B cell (primary cell): ENCODE measurements around the gene CRB1. TPM values are rescaled to one million over a fixed set of nuclear protein-coding genes. Genes with fewer than 3 reads are reported as not detected.
"Not testable (repeated sequence)": the region's sequence is repeated elsewhere in the genome, so short reads cannot be mapped to it uniquely, and the experiment has no call there.

Experiments
- ATAC-seq: fragments of 200-7000 bp; cut with Tn5 transposase; one replicate; pipeline ENCODE4 v1.10.0; 2021; ENCODE audit warnings: low read depth, mild to moderate bottlenecking, moderate number of reproducible peaks, moderate library complexity
- CTCF ChIA-PET: fragments of 350-600 bp; sonication (Branson Sonifier 250); formaldehyde crosslinking; loops from one replicate; lab custom pipeline; 2021; ENCODE audit warnings: antibody characterized with exemption, inconsistent platforms; lab: Charles Lee
- POLR2A ChIA-PET: fragments of 350-600 bp; sonication (Branson Sonifier 250); formaldehyde crosslinking; loops from one replicate; lab custom pipeline; 2021; ENCODE audit warnings: antibody characterized with exemption; lab: Charles Lee
- DNase-seq: peaks from one replicate; pipeline ENCODE4 v3.0.0; 2013
- H2AFZ ChIP-seq: 2 replicates; pipeline ENCODE4 v1.6.1; 2012; ENCODE audit warnings: mild to moderate bottlenecking, low read depth, low read length; ENCODE audit not compliant: insufficient read depth, poor library complexity, severe bottlenecking
- H3K27ac ChIP-seq, 2 donors: 1 replicate in 1 of 2; 2 replicates in 1 of 2; pipeline ENCODE4 v1.5.1; 2012 to 2013; ENCODE audit warnings: low read length in 2 of 2, mild to moderate bottlenecking in 2 of 2, moderate library complexity in 1 of 2
- H3K27me3 ChIP-seq, 4 experiments: fragments of 200-600 bp in 1 of 4; sonication (generic) in 1 of 4; replicated peaks in 1 of 4; 1 replicate in 2 of 4; 2 replicates in 2 of 4; pipeline versions ENCODE4 v1.6.1 to v1.7.0; 2013 to 2016; ENCODE audit warnings: low read length in 3 of 4, mild to moderate bottlenecking in 2 of 4, mixed read lengths in 1 of 4, moderate library complexity in 1 of 4; ENCODE audit not compliant: insufficient read depth in 4 of 4, control insufficient read depth in 3 of 4; ENCODE audit errors: control extremely low read depth in 1 of 4
- H3K36me3 ChIP-seq, 2 experiments: replicated peaks in 1 of 2; 1 replicate in 1 of 2; 2 replicates in 1 of 2; pipeline versions ENCODE4 v1.6.1 to v1.7.1; 2013; ENCODE audit warnings: low read length in 1 of 2; ENCODE audit not compliant: insufficient read depth in 2 of 2, control insufficient read depth in 1 of 2; ENCODE audit errors: control extremely low read depth in 1 of 2, extremely low read depth in 1 of 2
- H3K4me1 ChIP-seq, 2 donors: fragments of 200-600 bp in 1 of 2; sonication (generic) in 1 of 2; 1 replicate in 1 of 2; 2 replicates in 1 of 2; pipeline versions ENCODE4 v1.5.1 to v1.6.1; 2013 to 2017; ENCODE audit warnings: low read length in 2 of 2; ENCODE audit not compliant: control insufficient read depth in 2 of 2, insufficient read depth in 2 of 2
- H3K4me2 ChIP-seq: replicated peaks from 2 replicates; pipeline ENCODE3; 2012; ENCODE audit warnings: mild to moderate bottlenecking, low read depth, low read length; ENCODE audit not compliant: poor library complexity, severe bottlenecking
- H3K4me3 ChIP-seq, 5 experiments: fragments of 200-600 bp in 1 of 5; sonication (generic) in 1 of 5; 1 replicate in 3 of 5; 2 replicates in 2 of 5; pipeline versions ENCODE4 v1.5.1 to v1.7.0; 2011 to 2016; ENCODE audit warnings: low read length in 4 of 5, mild to moderate bottlenecking in 4 of 5, low read depth in 2 of 5, control low read depth in 1 of 5, moderate library complexity in 1 of 5; ENCODE audit not compliant: insufficient read depth in 1 of 5; ENCODE audit errors: control extremely low read depth in 1 of 5, extremely low read depth in 1 of 5
- H3K79me2 ChIP-seq: fragments of 200-600 bp; sonication (generic); one replicate; pipeline ENCODE4 v1.6.0; 2016; ENCODE audit warnings: low read length; ENCODE audit not compliant: control insufficient read depth, insufficient read depth
- H3K9ac ChIP-seq: fragments of 200-600 bp; sonication (generic); 2 replicates; pipeline ENCODE4 v1.6.1; 2017; ENCODE audit warnings: mild to moderate bottlenecking, low read length, moderate library complexity
- H3K9me3 ChIP-seq, 3 donors: one replicate each; pipeline versions ENCODE4 v1.6.1 to v1.7.1; 2013; ENCODE audit warnings: low read length in 2 of 3; ENCODE audit not compliant: control insufficient read depth in 2 of 3, insufficient read depth in 1 of 3; ENCODE audit errors: control extremely low read depth in 1 of 3
- H4K20me1 ChIP-seq: 2 replicates; pipeline ENCODE4 v1.6.0; 2012; ENCODE audit warnings: mild to moderate bottlenecking, low read length; ENCODE audit not compliant: insufficient read depth, control insufficient read depth, poor library complexity, severe bottlenecking
- H3K27ac Mint-ChIP-seq: one replicate; pipeline ENCODE4 v1.8.0; 2021; ENCODE audit warnings: mixed read lengths
- H3K27me3 Mint-ChIP-seq: one replicate; pipeline ENCODE4 v1.8.0; 2021; ENCODE audit warnings: mixed read lengths
- H3K4me1 Mint-ChIP-seq: one replicate; pipeline ENCODE4 v1.8.0; 2021; ENCODE audit warnings: mixed read lengths
- H3K4me3 Mint-ChIP-seq: one replicate; pipeline ENCODE4 v1.8.0; 2021; ENCODE audit warnings: mixed read lengths
- H3K9me3 Mint-ChIP-seq: one replicate; pipeline ENCODE4 v1.8.0; 2022; ENCODE audit warnings: mixed read lengths; ENCODE audit not compliant: insufficient read depth
- CTCF ChIP-seq: fragments of 200-600 bp; IDR thresholded peaks from one replicate; pipeline ENCODE4 v1.8.0; 2022; ENCODE audit warnings: antibody characterized with exemption, mild to moderate bottlenecking
- EZH2 ChIP-seq: IDR thresholded peaks from 2 replicates; pipeline ENCODE4 v1.6.1; 2012; ENCODE audit warnings: borderline replicate concordance, low read depth, mild to moderate bottlenecking, moderate library complexity, low read length; ENCODE audit not compliant: insufficient read depth, poor library complexity, severe bottlenecking
- WGBS: methylation state at CpG from one replicate; pipeline ENCODE4 v1.1.5; 2013; ENCODE audit warnings: missing lambda C conversion rate; ENCODE audit not compliant: insufficient coverage; 5-methylcytosine and 5-hydroxymethylcytosine counted together
- intact Hi-C: fragments of 100-400 bp; cut with micrococcal nuclease; formaldehyde crosslinking; loops from one replicate; pipeline ENCODE4 v1.10.0; 2022
- polyA plus RNA-seq: library from polyadenylated mRNA; depleted of rRNA; stranded (reverse); fragments of >200 nt; gene quantifications from 2 replicates; pipeline ENCODE4 v1.2.3, GENCODE V29; 2012
- total RNA-seq, 2 donors: library from RNA; stranded (reverse); fragments of 120-200 nt in 1 of 2; gene quantifications; 1 replicate in 1 of 2; 2 replicates in 1 of 2; pipeline versions ENCODE4 v1.2.3 to v1.2.4, GENCODE V29; 2013 to 2022

CRB1 gene
- total and polyA plus RNA-seq, 2 donors (not counting 1 experiment from before 2014, with no cell fraction given), result 0.15 TPM; not detected in 1

- H4K20me1 ChIP-seq, result no peaks in the 10 kb centered on the region
- 80% methylated on average over 1 of the region's 3 CpGs for WGBS
- H2AFZ ChIP-seq, result no peak overlapping the region
- no peaks in the 10 kb centered on the region for H3K4me1 ChIP-seq
- H3K36me3 ChIP-seq, result no peaks in the 10 kb centered on the region
- no peaks in the 10 kb centered on the region for H3K4me1 Mint-ChIP-seq
- H3K79me2 ChIP-seq, result no peaks in the 10 kb centered on the region
- no peaks in the 10 kb centered on the region for H3K27me3 ChIP-seq
- no peaks in the 10 kb centered on the region for H3K9me3 Mint-ChIP-seq
- intact Hi-C loops, result no loop called here
- TF ChIP-seq EZH2 (no peak), CTCF (no peak)
- no peak overlapping the region for H3K27ac ChIP-seq
- H3K27ac Mint-ChIP-seq, result no peak overlapping the region
- no peak for DNase-seq
- H3K9me3 ChIP-seq, result no peaks in the 10 kb centered on the region
- ChIA-PET CTCF (no interaction called here), POLR2A (no interaction called here)
- H3K27me3 Mint-ChIP-seq, result peaks cover 6% of the 10 kb centered on the region
- no peak overlapping the region for H3K4me3 Mint-ChIP-seq
- no peak overlapping the region for H3K4me3 ChIP-seq
- no peak overlapping the region for H3K9ac ChIP-seq
- no peak for ATAC-seq
- no peak overlapping the region for H3K4me2 ChIP-seq
These were observed 217.7 kb downstream of the CRB1 start for GRCh38 chr1:197485790-197486189.

GRCh38 chr1:197486946-197487345 is 218.9 kb downstream of the CRB1 start:
- no peak for ATAC-seq
- no peak overlapping the region for H3K27ac ChIP-seq
- WGBS, result no CpG with 5 or more reads among the region's 2 CpGs
- H3K9me3 ChIP-seq, result no peaks in the 10 kb centered on the region
- no peaks in the 10 kb centered on the region for H4K20me1 ChIP-seq
- no peak overlapping the region for H2AFZ ChIP-seq
- H3K4me1 ChIP-seq, result no peaks in the 10 kb centered on the region
- no peaks in the 10 kb centered on the region for H3K9me3 Mint-ChIP-seq
- no peaks in the 10 kb centered on the region for H3K4me1 Mint-ChIP-seq
- H3K9ac ChIP-seq, result no peak overlapping the region
- no peak overlapping the region for H3K4me3 Mint-ChIP-seq
- no peak overlapping the region for H3K4me3 ChIP-seq
- H3K4me2 ChIP-seq, result no peak overlapping the region
- POLR2A ChIA-PET, result no interaction called here
- TF ChIP-seq CTCF, result no peak
- TF ChIP-seq EZH2, result no peak
- H3K27me3 Mint-ChIP-seq, result peaks cover 6% of the 10 kb centered on the region
- CTCF ChIA-PET, result interaction anchor here (1.0 kb wide), 1 partner anchor 33 kb away, joined by 3 read pairs; no protein-coding TSS in a partner anchor
- H3K27ac Mint-ChIP-seq, result no peak overlapping the region
- H3K27me3 ChIP-seq, result no peaks in the 10 kb centered on the region
- H3K79me2 ChIP-seq, result no peaks in the 10 kb centered on the region
- no peaks in the 10 kb centered on the region for H3K36me3 ChIP-seq
- DNase-seq, result no peak
- intact Hi-C loops, result no loop called here

- DNase-seq, H3K4me1 Mint-ChIP-seq, H3K27ac Mint-ChIP-seq, ATAC-seq, H3K9ac ChIP-seq, H3K9me3 ChIP-seq, H3K4me1 ChIP-seq, H3K4me3 ChIP-seq, H2AFZ ChIP-seq, H3K4me3 Mint-ChIP-seq, H3K27ac ChIP-seq, CTCF ChIA-PET, H3K79me2 ChIP-seq, H3K27me3 Mint-ChIP-seq, H3K36me3 ChIP-seq, H3K9me3 Mint-ChIP-seq, H3K27me3 ChIP-seq, H4K20me1 ChIP-seq, intact Hi-C loops, H3K4me2 ChIP-seq, POLR2A ChIA-PET: not testable (repeated sequence)
- 100% methylated on average over 1 of the region's 1 CpG for WGBS
These were observed 223.5 kb downstream of the CRB1 start for GRCh38 chr1:197491505-197491904.
